NCI-H345 treated with DMSO at 0.1 percent for 48 hours (cell line): Measurements from ENCODE around the gene CAMK2D.
"Not testable (repeated sequence)": the region's sequence is repeated elsewhere in the genome, so short reads cannot be mapped to it uniquely, and the experiment has no call there.

Experiments used
- DNase-seq: peaks from one replicate; lab custom pipeline; 2025; ENCODE audit not compliant: unreplicated experiment; lab: John Stamatoyannopoulos, UW

CAMK2D gene

GRCh38 chr4:113763923-113764322 is 2.4 kb upstream of the CAMK2D start:
- DNase-seq = not testable (repeated sequence)

GRCh38 chr4:113763029-113763285 is 1.4 kb upstream of the CAMK2D start:
- DNase-seq = no peak

- DNase-seq = peak; percentile 84
Measured at GRCh38 chr4:113762186-113763028, 869 bp upstream of the CAMK2D start.

- no peak for DNase-seq
Measured at GRCh38 chr4:113760795-113761619, 531 bp downstream of the CAMK2D start.

GRCh38 chr4:113760094-113760794 is 1.3 kb downstream of the CAMK2D start:
- DNase-seq = peak; percentile 24

GRCh38 chr4:113759696-113760093 is 1.8 kb downstream of the CAMK2D start:
- DNase-seq = no peak

GRCh38 chr4:113758372-113758771 is 3.2 kb downstream of the CAMK2D start:
- DNase-seq = no peak

- no peak for DNase-seq
Measured at GRCh38 chr4:113757486-113757885, 4.1 kb downstream of the CAMK2D start.

GRCh38 chr4:113756005-113756410 is 5.5 kb downstream of the CAMK2D start:
- no peak for DNase-seq

- DNase-seq = no peak
Measured at GRCh38 chr4:113750734-113751133, 10.8 kb downstream of the CAMK2D start.

- no peak for DNase-seq
Measured at GRCh38 chr4:113750296-113750695, 11.2 kb downstream of the CAMK2D start.

GRCh38 chr4:113749178-113749577 is 12.4 kb downstream of the CAMK2D start:
- DNase-seq = no peak

- no peak for DNase-seq
Measured at GRCh38 chr4:113747949-113748348, 13.6 kb downstream of the CAMK2D start.

- no peak for DNase-seq
Measured at GRCh38 chr4:113745711-113746110, 15.8 kb downstream of the CAMK2D start.

GRCh38 chr4:113744667-113745240 is 16.8 kb downstream of the CAMK2D start:
- no peak for DNase-seq

- DNase-seq = no peak
Measured at GRCh38 chr4:113743690-113744089, 17.8 kb downstream of the CAMK2D start.

GRCh38 chr4:113742643-113743042 is 18.9 kb downstream of the CAMK2D start:
- no peak for DNase-seq

- DNase-seq = no peak
Measured at GRCh38 chr4:113741956-113742355, 19.6 kb downstream of the CAMK2D start.

GRCh38 chr4:113740857-113741379 is 20.6 kb downstream of the CAMK2D start:
- DNase-seq = no peak

- no peak for DNase-seq
Measured at GRCh38 chr4:113739197-113739596, 22.3 kb downstream of the CAMK2D start.

GRCh38 chr4:113738251-113738650 is 23.3 kb downstream of the CAMK2D start:
- DNase-seq = no peak
